SK-N-SH (cell line): ENCODE data around the gene PLCE1. TPM values are rescaled to one million over a fixed set of nuclear protein-coding genes. Genes with fewer than 3 reads are reported as not detected.

ENCODE experiments used
- CTCF ChIA-PET: fragments of 300-600, 350-600 bp; formaldehyde crosslinking; extraction: SDS; loops from one replicate; lab custom pipeline; 2021; lab: Yijun Ruan, JAX
- POLR2A ChIA-PET: fragments of 350-600 bp; sonication (Branson Sonifier 250); formaldehyde crosslinking; extraction: SDS; loops from one replicate; lab custom pipeline; 2020; ENCODE audit warnings: antibody characterized with exemption, inconsistent platforms; lab: Yijun Ruan, JAX
- DNase-seq: peaks from one replicate; pipeline ENCODE4 v3.0.0; 2012
- H2AFZ ChIP-seq: fragments of 200-600 bp; sonication (generic); 2 replicates; pipeline ENCODE4 v1.8.1; 2016; ENCODE audit warnings: antibody characterized with exemption, mild to moderate bottlenecking, low read depth
- H3F3A ChIP-seq: fragments of 200-600 bp; sonication (generic); replicated peaks from 2 replicates; pipeline ENCODE3; 2016; ENCODE audit warnings: antibody characterized with exemption, mild to moderate bottlenecking; ENCODE audit not compliant: insufficient read depth
- H3K27ac ChIP-seq, 2 experiments: fragments of 200-500 bp in 1 of 2; fragments of 200-600 bp in 1 of 2; sonication (Bioruptor generic) in 1 of 2; sonication (generic), shearing (Covaris generic) in 1 of 2; 2 replicates each; pipeline versions ENCODE4 v1.5.1 to v1.6.1; 2014 to 2016; ENCODE audit warnings: low read depth in 2 of 2, inconsistent platforms in 1 of 2, low read length in 1 of 2, mild to moderate bottlenecking in 1 of 2, mixed read lengths in 1 of 2
- H3K27me3 ChIP-seq: fragments of 200-600 bp; sonication (generic), shearing (Covaris generic); 2 replicates; pipeline ENCODE4 v1.6.1; 2016; ENCODE audit warnings: mixed run types; ENCODE audit not compliant: insufficient read depth
- H3K36me3 ChIP-seq, 2 experiments: fragments of 200-500 bp in 1 of 2; fragments of 200-600 bp in 1 of 2; sonication (Bioruptor generic) in 1 of 2; sonication (generic) in 1 of 2; replicated peaks in 1 of 2; 2 replicates each; pipeline versions ENCODE3 to v1.5.1; 2014 to 2016; ENCODE audit warnings: low read length in 1 of 2, mild to moderate bottlenecking in 1 of 2; ENCODE audit not compliant: insufficient read depth in 2 of 2, control insufficient read depth in 1 of 2
- H3K4me1 ChIP-seq, 2 experiments: fragments of 200-500 bp in 1 of 2; fragments of 200-600 bp in 1 of 2; sonication (Bioruptor generic) in 1 of 2; sonication (generic), shearing (Covaris generic) in 1 of 2; 2 replicates each; pipeline versions ENCODE4 v1.5.1 to v1.6.1; 2014 to 2016; ENCODE audit warnings: low read depth in 1 of 2, low read length in 1 of 2, mixed run types in 1 of 2; ENCODE audit not compliant: insufficient read depth in 2 of 2, control insufficient read depth in 1 of 2
- H3K4me2 ChIP-seq: fragments of 200-600 bp; sonication (generic), shearing (Covaris generic); 2 replicates; pipeline ENCODE4 v1.6.1; 2017; ENCODE audit warnings: mixed run types
- H3K4me3 ChIP-seq, 2 experiments: fragments of 200-500 bp in 1 of 2; fragments of 200-600 bp in 1 of 2; sonication (Bioruptor generic) in 1 of 2; sonication (generic), shearing (Covaris generic) in 1 of 2; 2 replicates each; pipeline versions ENCODE4 v1.5.1 to v1.8.1; 2014 to 2016; ENCODE audit warnings: low read depth in 2 of 2, inconsistent platforms in 1 of 2, low read length in 1 of 2, mild to moderate bottlenecking in 1 of 2, mixed read lengths in 1 of 2, moderate library complexity in 1 of 2
- H3K79me2 ChIP-seq: fragments of 200-600 bp; sonication (generic); 2 replicates; pipeline ENCODE4 v1.8.1; 2017; ENCODE audit warnings: mild to moderate bottlenecking; ENCODE audit not compliant: insufficient read depth
- H3K9ac ChIP-seq: fragments of 200-600 bp; sonication (generic); 2 replicates; pipeline ENCODE4 v1.6.1; 2017; ENCODE audit warnings: mixed run types
- H3K9me2 ChIP-seq: fragments of 200-600 bp; sonication (generic); 2 replicates; pipeline ENCODE4 v1.6.1; 2017; ENCODE audit warnings: mixed run types
- H3K9me3 ChIP-seq: fragments of 200-600 bp; sonication (generic); 2 replicates; pipeline ENCODE4 v1.6.1; 2017; ENCODE audit warnings: mixed run types, mild to moderate bottlenecking, moderate library complexity
- H4K20me1 ChIP-seq: fragments of 200-600 bp; sonication (generic); 2 replicates; pipeline ENCODE4 v1.6.1; 2017; ENCODE audit warnings: mild to moderate bottlenecking, mixed run types; ENCODE audit not compliant: insufficient read depth
- CHD2 ChIP-seq: fragments of 150-350 bp; IDR thresholded peaks from 2 replicates; pipeline ENCODE4 v1.6.1; 2018; ENCODE audit warnings: low read length; ENCODE audit not compliant: partially characterized antibody
- ELF1 ChIP-seq: IDR thresholded peaks from 2 replicates; pipeline ENCODE4 v1.4.0; 2012
- EZH2phosphoT487 ChIP-seq: fragments of 200-600 bp; sonication (generic); IDR thresholded peaks from 2 replicates; pipeline ENCODE4 v1.6.1; 2017; ENCODE audit warnings: low read depth, mixed run types, mild to moderate bottlenecking, antibody characterized with exemption, moderate library complexity, borderline replicate concordance
- GATA2 ChIP-seq: sonication (generic); formaldehyde crosslinking; IDR thresholded peaks from 2 replicates; pipeline ENCODE4 v1.5.0; 2020; ENCODE audit warnings: mild to moderate bottlenecking, missing genetic modification reagents
- JUND ChIP-seq: IDR thresholded peaks from 2 replicates; pipeline ENCODE4 v1.4.0; 2012
- MEF2A ChIP-seq: IDR thresholded peaks from 2 replicates; pipeline ENCODE4 v1.4.0; 2012; ENCODE audit warnings: low read depth, borderline replicate concordance
- NRF1 ChIP-seq: IDR thresholded peaks from 2 replicates; pipeline ENCODE4 v1.6.1; 2012; ENCODE audit warnings: low read depth, mild to moderate bottlenecking, low read length
- POLR2AphosphoS5 ChIP-seq: IDR thresholded peaks from 2 replicates; pipeline ENCODE4 v1.6.1; 2012; ENCODE audit warnings: low read depth, low read length
- RXRA ChIP-seq: IDR thresholded peaks from 2 replicates; pipeline ENCODE4 v1.4.0; 2012; ENCODE audit warnings: low read depth, mild to moderate bottlenecking, borderline replicate concordance
- SIN3A ChIP-seq: IDR thresholded peaks from 2 replicates; pipeline ENCODE4 v1.6.1; 2012; ENCODE audit warnings: low read depth, mild to moderate bottlenecking, low read length, moderate library complexity, borderline replicate concordance
- TAF1 ChIP-seq: IDR thresholded peaks from 2 replicates; pipeline ENCODE4 v1.6.1; 2012; ENCODE audit warnings: low read depth, mild to moderate bottlenecking, low read length, moderate library complexity, borderline replicate concordance
- TEAD4 ChIP-seq: IDR thresholded peaks from 2 replicates; pipeline ENCODE4 v1.4.0; 2012; ENCODE audit warnings: mild to moderate bottlenecking, borderline replicate concordance; ENCODE audit not compliant: insufficient read depth
- YY1 ChIP-seq: IDR thresholded peaks from 2 replicates; pipeline ENCODE4 v1.4.0; 2012; ENCODE audit warnings: low read depth, mild to moderate bottlenecking
- WGBS: methylation state at CpG from one replicate; pipeline ENCODE4 v1.1.6; 2017; ENCODE audit warnings: low lambda C conversion rate; 5-methylcytosine and 5-hydroxymethylcytosine counted together
- polyA plus RNA-seq, 3 experiments: library from polyadenylated mRNA; depleted of rRNA; stranded (reverse); fragments of >200 nt; gene quantifications; 2 replicates each; pipeline ENCODE4 v1.2.3, GENCODE V29; 2012
- TF ChIP-seq, protein P1 (sequence below): IDR thresholded peaks from 2 replicates; pipeline ENCODE4 v1.4.0; 2012; ENCODE audit warnings: low read depth, borderline replicate concordance
- TF ChIP-seq, protein P2 (sequence below): IDR thresholded peaks from 2 replicates; pipeline ENCODE4 v1.4.0; 2012; ENCODE audit warnings: low read depth
- TF ChIP-seq, protein P3 (sequence below): fragments of 150-350 bp; IDR thresholded peaks from 2 replicates; pipeline ENCODE4 v1.6.1; 2017; ENCODE audit warnings: antibody characterized with exemption, low read length, low read depth, borderline replicate concordance
- TF ChIP-seq, protein P4 (sequence below): IDR thresholded peaks from 2 replicates; pipeline ENCODE4 v1.4.0; 2012; ENCODE audit warnings: low read depth, borderline replicate concordance
- TF ChIP-seq, protein P5 (sequence below): fragments of 200-600 bp; sonication (generic); IDR thresholded peaks from 2 replicates; pipeline ENCODE4 v1.6.1; 2017; ENCODE audit warnings: antibody characterized with exemption, mild to moderate bottlenecking, moderate library complexity
- TF ChIP-seq, protein P6 (sequence below): IDR thresholded peaks from 2 replicates; pipeline ENCODE4; 2012

The PLCE1 gene
- polyA plus RNA-seq, 1 of the 3 experiments (the other 2 are of a cell fraction) = 1.2 TPM

DNA sequence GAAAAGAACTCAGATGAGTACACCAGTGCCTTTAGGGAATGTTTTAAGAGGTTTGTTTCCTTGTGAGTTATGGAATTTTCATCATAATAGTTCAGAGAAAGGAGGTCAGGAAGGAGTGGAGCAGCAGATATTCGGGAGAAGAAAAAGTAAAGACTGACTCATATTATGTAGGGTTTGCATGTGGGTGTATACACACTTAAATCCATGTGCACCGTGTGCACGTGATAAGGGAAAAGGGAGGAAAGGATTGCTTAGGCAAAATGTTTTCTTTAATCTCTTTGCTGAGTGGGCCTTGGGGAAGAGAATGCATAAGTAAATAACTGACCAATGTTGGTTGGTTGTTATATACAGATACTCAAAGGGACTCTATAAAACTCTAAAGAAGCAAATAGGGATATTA is 30.2 kb downstream of the PLCE1 start:
- 54% methylated on average over 3 of the region's 3 CpGs for WGBS

More for the DNA sequence above, 30.2 kb downstream of the PLCE1 start:
- Histone ChIP-seq H3K27me3 (no peaks in the 10 kb centered on the region), H3K9ac (no peak overlapping the region), H3K79me2 (no peaks in the 10 kb centered on the region), H3K4me3 (no peak overlapping the region), H3K9me2 (no peaks in the 10 kb centered on the region), H3K9me3 (no peaks in the 10 kb centered on the region; the same call in 1 of the 2 replicates), H4K20me1 (no peaks in the 10 kb centered on the region), H2AFZ (no peak overlapping the region), H3F3A (no peaks in the 10 kb centered on the region)
- no peak for DNase-seq
- CTCF ChIA-PET = no interaction called here
- POLR2A ChIA-PET = no interaction called here
- TF ChIP-seq CHD2 (no peak), GATA2 (CRISPR knock-in tag) (no peak), RXRA (no peak), JUND (no peak), YY1 (no peak), EZH2phosphoT487 (no peak), TAF1 (no peak), SIN3A (no peak), NRF1 (no peak), TEAD4 (no peak), MEF2A (no peak), POLR2AphosphoS5 (no peak), ELF1 (no peak)
- TF ChIP-seq, protein P1, sequence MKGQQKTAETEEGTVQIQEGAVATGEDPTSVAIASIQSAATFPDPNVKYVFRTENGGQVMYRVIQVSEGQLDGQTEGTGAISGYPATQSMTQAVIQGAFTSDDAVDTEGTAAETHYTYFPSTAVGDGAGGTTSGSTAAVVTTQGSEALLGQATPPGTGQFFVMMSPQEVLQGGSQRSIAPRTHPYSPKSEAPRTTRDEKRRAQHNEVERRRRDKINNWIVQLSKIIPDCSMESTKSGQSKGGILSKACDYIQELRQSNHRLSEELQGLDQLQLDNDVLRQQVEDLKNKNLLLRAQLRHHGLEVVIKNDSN = no peak
- TF ChIP-seq, protein P2, sequence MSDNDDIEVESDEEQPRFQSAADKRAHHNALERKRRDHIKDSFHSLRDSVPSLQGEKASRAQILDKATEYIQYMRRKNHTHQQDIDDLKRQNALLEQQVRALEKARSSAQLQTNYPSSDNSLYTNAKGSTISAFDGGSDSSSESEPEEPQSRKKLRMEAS = no peak
- TF ChIP-seq, protein P3, sequence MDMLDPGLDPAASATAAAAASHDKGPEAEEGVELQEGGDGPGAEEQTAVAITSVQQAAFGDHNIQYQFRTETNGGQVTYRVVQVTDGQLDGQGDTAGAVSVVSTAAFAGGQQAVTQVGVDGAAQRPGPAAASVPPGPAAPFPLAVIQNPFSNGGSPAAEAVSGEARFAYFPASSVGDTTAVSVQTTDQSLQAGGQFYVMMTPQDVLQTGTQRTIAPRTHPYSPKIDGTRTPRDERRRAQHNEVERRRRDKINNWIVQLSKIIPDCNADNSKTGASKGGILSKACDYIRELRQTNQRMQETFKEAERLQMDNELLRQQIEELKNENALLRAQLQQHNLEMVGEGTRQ = no peak
- TF ChIP-seq, protein P4, sequence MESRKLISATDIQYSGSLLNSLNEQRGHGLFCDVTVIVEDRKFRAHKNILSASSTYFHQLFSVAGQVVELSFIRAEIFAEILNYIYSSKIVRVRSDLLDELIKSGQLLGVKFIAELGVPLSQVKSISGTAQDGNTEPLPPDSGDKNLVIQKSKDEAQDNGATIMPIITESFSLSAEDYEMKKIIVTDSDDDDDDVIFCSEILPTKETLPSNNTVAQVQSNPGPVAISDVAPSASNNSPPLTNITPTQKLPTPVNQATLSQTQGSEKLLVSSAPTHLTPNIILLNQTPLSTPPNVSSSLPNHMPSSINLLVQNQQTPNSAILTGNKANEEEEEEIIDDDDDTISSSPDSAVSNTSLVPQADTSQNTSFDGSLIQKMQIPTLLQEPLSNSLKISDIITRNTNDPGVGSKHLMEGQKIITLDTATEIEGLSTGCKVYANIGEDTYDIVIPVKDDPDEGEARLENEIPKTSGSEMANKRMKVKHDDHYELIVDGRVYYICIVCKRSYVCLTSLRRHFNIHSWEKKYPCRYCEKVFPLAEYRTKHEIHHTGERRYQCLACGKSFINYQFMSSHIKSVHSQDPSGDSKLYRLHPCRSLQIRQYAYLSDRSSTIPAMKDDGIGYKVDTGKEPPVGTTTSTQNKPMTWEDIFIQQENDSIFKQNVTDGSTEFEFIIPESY = no peak
- TF ChIP-seq, protein P5, sequence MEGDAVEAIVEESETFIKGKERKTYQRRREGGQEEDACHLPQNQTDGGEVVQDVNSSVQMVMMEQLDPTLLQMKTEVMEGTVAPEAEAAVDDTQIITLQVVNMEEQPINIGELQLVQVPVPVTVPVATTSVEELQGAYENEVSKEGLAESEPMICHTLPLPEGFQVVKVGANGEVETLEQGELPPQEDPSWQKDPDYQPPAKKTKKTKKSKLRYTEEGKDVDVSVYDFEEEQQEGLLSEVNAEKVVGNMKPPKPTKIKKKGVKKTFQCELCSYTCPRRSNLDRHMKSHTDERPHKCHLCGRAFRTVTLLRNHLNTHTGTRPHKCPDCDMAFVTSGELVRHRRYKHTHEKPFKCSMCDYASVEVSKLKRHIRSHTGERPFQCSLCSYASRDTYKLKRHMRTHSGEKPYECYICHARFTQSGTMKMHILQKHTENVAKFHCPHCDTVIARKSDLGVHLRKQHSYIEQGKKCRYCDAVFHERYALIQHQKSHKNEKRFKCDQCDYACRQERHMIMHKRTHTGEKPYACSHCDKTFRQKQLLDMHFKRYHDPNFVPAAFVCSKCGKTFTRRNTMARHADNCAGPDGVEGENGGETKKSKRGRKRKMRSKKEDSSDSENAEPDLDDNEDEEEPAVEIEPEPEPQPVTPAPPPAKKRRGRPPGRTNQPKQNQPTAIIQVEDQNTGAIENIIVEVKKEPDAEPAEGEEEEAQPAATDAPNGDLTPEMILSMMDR = no peak
- TF ChIP-seq, protein P6, sequence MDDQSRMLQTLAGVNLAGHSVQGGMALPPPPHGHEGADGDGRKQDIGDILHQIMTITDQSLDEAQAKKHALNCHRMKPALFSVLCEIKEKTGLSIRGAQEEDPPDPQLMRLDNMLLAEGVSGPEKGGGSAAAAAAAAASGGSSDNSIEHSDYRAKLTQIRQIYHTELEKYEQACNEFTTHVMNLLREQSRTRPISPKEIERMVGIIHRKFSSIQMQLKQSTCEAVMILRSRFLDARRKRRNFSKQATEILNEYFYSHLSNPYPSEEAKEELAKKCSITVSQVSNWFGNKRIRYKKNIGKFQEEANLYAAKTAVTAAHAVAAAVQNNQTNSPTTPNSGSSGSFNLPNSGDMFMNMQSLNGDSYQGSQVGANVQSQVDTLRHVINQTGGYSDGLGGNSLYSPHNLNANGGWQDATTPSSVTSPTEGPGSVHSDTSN = no peak
- TF ChIP-seq, all 33 proteins: peak for 0
- H3K36me3 ChIP-seq = no peaks in the 10 kb centered on the region
- H3K4me2 ChIP-seq = no peak overlapping the region
- H3K4me1 ChIP-seq = no peaks in the 10 kb centered on the region
- no peak overlapping the region for H3K27ac ChIP-seq
